Caki2 (cell line): ENCODE measurements around the gene OSCAR. TPM values are rescaled to one million over a fixed set of nuclear protein-coding genes. Genes with fewer than 3 reads are reported as not detected.

Source experiments
- DNase-seq: peaks from one replicate; pipeline ENCODE4 v3.0.0-alpha.2; 2015; ENCODE audit warnings: low read depth
- in situ Hi-C: cut with HindIII; loops from 2 replicates; pipeline ENCODE4 v1.10.0; 2016; ENCODE audit warnings: low sequenced_read_pairs, low pct_unique_long_range_greater_than_20kb, mixed read lengths
- total RNA-seq: library from RNA; depleted of rRNA; stranded (reverse); fragments of >200 nt; shearing (Covaris generic); gene quantifications from 2 replicates; pipeline ENCODE4 v1.2.3, GENCODE V29; 2014; ENCODE audit warnings: low replicate concordance; rRNA removed

Gene OSCAR
- not detected in 2 replicates for total RNA-seq

DNA sequence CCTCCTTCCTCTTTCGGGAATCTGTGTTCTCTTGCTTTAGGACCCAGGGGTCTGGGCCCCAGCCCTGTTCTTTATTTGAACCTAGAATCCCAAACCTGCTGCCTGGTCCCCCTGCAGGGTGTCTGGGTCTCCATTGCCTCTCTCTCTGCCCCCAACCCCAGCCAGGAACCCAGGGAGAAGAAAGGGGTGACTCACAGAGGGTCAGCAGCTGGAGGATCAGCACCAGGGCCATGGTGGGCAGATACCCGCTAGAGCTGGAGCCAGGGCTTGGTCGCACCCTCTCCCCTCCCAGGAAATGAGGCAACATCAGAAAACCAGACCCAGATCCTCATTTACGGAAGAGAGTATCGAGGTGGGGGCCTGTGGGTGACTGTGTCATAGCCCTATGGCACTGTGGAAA, at the start of gene OSCAR:
TSS of gene OSCAR (minus strand) at position 243 of the 400 bp plus-strand sequence. CDS start at position 232, 11 bp downstream.
- in situ Hi-C loops: no loop called here
- DNase-seq: peak; percentile 23

DNA sequence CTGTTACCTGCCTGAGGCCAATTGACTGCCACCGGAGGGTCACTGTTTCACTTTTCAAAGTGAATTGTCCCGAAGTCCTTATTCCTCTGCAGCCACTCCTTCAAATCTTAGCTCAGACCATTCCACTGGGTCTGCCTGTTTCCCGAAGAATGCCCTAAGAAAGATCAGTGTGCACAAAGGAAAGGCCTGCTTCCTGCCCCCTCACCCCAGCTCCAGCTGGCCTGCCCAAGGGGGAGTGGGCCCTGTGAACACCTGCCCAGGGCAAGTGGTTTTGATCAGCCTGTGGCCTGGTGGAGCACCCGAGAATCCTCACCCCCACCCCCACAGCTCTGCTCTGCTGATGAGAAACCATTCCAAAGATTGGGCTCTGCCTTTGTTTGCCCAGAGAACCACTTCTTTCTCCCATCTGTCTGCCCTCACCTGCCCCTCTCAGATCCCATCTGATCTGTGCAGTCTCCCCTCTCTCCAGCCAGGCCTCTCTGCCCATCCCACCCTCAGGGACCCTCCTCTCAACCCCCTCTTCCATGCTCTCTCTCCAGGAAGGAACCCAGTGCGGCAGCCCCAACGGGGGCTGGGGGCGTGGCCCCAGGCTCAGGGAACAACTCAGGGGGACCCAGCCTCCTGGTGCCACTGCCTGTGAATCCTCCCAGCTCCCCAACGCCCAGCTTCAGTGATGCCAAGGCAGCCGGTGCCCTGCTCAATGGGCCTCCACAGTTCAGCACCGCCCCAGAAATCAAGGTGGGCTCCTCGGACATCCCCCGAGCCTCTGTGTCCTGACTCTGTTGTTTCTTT, 48.6 kb upstream of the OSCAR start:
- DNase-seq: no peak
- in situ Hi-C loops: no loop called here

DNA sequence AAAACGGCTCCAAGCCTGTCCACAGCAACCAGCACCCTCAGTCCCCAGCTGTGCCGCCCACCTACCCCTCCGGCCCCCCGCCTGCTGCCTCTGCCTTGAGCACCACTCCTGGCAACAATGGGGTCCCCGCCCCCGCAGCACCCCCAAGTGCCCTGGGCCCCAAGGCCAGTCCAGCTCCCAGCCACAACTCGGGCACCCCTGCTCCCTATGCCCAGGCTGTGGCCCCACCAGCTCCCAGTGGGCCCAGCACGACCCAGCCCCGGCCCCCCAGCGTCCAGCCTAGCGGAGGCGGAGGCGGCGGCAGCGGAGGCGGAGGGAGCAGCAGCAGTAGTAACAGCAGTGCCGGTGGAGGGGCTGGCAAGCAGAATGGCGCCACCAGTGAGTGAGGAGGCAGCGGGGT, 47.6 kb upstream of the OSCAR start:
- in situ Hi-C loops: no loop called here
- DNase-seq: no peak

- in situ Hi-C loops: no loop called here
- DNase-seq: no peak
Measured at GRCh38 chr19:54147676-54148075, 47.1 kb upstream of the OSCAR start.

DNA sequence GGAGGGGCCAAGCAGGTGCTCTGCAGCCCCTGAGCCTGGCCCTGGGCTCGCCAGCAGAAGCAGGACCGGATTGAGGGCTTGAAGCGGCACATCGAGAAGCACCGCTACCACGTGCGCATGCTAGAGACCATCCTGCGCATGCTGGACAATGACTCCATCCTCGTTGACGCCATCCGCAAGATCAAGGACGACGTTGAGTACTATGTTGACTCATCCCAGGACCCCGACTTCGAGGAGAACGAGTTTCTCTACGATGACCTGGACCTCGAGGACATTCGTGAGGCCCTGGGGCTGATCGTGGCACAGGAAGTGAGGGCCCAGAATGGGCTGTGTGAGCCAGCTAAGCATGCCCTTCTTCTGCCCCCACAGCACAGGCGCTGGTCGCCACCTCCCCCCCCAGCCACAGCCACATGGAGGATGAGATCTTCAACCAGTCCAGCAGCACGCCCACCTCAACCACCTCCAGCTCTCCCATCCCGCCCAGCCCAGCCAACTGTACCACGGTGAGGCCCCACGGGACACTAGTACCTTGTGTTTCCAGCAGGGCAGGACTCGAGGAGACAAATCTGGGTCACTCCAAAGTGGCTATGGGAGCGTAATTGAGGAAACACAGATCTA, 45.0 kb upstream of the OSCAR start:
- in situ Hi-C loops: no loop called here
- no peak for DNase-seq

DNA sequence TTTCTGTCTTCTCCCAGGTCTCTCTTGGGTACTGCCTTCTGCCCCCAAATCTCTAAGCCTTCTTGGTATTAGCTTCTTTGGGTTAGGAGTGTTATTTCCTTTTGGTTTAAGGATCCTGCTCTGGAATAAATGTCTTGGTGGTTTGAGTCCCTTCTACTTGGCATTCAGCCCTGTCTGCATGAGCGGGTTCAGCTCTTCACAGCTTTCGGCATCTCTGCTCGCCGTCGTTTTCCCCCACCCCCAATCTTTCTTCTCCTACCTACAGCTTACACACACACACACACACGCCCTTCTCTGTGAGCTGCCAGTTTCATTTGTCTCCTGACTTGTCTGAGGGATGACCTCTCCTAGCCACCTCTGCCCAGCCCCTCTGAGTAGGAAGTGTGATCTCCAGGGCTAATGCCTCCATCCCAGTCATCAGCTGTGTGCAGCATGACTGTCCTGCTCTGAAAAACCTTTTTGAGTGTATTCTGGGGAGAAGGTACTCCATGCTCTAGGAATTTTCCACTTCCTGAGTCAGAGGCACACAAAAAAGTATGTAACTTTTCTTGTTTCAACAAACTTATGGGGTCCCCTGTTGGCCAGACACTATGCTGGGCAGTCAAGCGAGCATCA, 41.7 kb upstream of the OSCAR start:
- DNase-seq: peak; percentile 39
- in situ Hi-C loops: no loop called here

DNA sequence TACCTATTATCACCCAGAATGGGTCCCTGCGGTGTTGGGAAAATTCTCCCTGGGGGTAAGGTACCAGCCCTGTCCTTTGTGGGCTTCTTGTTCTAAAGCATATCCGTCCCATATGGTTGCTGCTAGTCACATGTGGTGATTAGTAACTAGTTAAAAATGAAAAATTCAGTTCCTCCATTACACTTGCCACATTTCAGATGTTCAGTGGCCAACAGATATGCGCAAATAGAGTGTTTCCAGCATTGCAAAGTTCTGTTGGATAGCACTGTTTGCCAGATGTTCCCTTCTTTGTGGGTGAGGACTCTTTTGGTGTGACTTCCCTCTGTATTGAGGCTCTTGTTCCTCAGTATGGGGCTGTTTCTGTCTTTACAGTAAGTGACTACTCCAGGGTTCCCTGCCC, 40.8 kb upstream of the OSCAR start:
- in situ Hi-C loops: no loop called here
- DNase-seq: no peak

- in situ Hi-C loops: no loop called here
- DNase-seq: no peak
Measured at GRCh38 chr19:54138489-54139256, 38.1 kb upstream of the OSCAR start.

DNA sequence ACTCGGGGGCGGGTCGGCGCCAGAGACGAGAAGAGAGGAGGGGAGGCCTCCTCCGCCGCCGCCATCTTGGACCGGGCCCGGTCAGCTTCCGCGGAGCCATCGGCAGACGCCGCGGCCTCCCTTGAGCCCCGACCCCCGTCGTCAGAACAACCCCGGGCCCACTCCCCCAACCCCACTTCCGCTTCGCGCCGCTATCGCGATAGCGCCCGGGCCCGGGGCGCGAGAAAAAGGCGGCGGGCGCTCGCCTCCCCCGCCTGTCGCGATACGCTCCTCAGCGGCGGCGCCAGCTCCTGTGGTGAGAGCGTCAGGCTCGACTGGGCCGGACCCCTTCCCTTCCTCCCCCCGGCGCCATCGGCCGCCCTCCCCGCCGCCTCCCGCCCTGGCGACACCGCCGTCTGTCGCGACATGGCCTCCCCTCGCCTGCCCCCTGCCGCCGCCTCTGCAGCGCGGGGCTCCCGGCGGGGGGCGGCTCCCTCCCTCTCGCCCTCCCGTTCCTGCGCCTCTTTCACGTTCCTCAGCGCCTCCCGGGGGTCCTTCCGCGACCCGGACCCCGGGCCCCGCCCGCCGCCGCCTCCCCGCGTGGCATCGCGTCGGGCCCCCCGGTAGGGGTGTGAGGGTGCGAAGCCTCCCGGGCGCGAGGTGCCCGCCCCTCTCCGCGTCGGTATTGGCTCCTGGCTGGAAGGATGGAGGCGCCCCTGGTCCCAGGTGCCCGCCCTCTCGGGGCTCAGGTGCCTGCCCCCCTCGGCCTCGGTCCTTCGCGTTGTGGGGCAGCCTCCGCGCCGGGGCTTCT, 37.3 kb upstream of the OSCAR start, which contains the start of gene CNOT3:
TSS of gene CNOT3 (plus strand) at position 64 of the 790 bp plus-strand sequence. CDS start 5,217 bp downstream, outside the sequence.
- no peak for DNase-seq
- in situ Hi-C loops: no loop called here

DNA sequence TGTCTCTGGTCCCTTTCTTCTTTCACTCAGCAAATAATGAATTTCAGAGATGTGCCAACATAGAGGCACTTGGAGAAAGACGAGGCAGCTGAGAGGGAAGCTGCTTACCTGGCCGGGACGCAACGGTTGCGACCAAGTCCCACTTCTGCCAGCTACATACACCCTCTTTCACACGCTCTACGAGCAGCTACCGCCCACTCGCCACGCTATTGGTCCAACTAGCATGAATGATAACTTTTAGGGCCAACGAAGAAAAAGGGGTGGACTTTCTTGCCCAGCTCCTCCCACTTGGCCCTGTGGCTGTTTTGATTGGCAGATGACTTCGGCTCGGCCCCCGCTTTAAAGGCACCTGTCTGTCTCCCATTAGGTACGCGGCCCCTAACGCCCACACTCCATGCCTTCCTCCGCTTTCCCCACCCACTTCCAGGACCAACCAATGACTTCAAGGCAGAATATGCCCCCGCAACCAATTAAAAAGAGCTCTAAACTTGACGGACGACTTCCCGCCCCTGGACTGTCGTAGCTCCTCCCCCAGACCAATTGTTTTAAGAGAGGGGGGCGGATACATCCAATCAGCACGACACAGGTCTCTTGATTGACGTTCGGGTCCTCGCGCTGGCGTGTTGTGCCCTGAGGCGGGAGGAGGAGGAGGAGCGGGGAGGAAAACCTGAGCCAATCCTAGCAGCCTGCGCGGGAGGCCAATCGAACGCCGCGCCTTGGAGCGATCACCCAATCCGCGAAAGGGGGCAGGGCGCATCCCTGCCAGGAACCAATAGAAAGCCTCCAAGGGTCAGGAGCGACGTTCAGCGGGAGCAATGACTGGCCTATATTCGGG, 36.5 kb upstream of the OSCAR start:
- DNase-seq: peak; percentile 100
- in situ Hi-C loops: no loop called here

DNA sequence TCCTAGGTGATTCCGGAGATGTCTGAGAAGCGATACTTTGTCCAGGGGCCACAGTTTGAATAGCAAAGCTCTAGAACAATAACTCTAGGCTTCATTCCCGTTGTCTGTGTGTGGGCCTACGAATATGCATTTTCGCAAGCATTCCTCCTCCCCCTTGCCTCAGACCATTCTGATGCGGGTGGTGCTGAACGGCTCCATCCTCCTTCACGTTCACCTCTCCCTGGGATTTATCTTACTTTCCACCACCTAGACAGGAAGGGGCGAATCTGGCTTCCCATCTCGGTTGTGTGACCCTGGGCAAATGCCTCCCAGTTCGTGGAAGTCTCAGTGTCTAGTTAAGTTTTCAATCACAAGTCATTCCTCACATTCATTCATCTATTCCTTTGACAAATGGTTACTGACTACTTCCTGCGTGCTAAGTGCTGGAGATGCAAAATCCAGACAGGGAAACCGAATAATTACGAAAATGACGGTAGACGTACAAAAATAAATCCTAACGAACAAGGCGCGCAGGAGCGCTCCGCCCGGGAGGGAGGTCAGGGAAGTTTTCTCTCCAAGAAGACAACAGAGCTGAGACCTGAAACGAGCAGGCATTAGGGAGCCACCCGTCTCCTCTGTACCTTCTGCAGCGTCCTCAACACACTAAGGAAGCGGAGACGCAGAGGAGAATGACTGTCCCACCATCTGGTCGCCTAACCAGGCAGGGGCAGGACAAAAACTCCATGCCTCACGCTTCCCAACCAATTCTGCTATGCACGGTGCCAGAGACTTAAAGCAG, 35.7 kb upstream of the OSCAR start:
- in situ Hi-C loops: no loop called here

GRCh38 chr19:54133957-54134590, 33.5 kb upstream of the OSCAR start:
- in situ Hi-C loops: no loop called here
- no peak for DNase-seq

More for the DNA sequence above, 35.7 kb upstream of the OSCAR start:
- DNase-seq: no peak

- peak; percentile 50 for DNase-seq
- in situ Hi-C loops: no loop called here
Measured at GRCh38 chr19:54133312-54133956, 32.8 kb upstream of the OSCAR start.

DNA sequence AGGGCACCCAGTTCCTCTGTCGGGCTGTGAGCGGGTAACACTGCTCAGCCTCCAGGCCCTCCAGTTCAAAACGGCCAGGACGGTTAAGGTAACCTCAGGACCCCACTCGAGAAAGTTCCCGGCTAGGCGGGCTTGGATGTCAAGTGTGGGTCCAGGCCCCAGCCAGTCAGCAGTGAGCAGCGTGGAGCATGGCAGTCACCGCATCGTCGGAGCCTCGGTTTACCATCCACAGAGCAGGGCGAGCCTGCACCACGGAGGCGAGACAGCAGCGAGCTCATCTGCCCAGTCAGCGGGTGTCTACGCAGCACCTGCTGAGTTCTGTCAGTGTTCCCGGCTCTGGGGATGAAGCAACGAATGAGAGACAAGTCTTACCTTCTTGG, 29.0 kb upstream of the OSCAR start:
- in situ Hi-C loops: no loop called here
- DNase-seq: no peak

DNA sequence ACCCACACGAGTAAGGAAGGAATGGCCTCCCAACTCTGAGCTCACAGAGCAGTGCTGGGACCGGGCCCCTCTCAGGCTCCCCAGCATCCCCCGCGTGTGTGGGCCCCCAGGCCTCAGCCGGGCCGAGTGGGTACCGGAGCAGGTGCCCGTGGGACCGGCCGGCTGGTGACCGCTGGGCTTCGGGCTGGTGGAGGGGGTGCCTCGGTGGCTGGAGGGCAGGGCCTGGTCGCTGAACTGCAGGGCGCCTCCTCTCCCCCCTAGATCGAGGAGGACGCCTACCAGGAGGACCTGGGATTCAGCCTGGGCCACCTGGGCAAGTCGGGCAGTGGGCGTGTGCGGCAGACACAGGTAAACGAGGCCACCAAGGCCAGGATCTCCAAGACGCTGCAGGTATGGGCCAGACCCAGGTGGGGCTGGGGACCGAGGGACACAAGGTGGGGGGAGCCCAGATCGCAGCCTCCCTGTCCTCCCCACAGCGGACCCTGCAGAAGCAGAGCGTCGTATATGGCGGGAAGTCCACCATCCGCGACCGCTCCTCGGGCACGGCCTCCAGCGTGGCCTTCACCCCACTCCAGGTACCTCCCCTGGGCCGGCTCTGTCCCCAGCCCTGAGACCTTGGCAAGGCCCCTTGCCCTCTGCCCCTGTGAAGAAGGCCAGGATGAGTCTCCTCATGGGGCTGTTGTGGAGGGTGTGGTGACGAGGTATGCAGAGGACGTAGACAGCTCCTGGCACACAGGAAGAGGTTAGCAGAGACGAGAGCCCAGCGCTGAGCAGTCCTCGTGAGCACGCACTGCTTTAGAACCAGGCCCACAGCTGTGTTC, 28.4 kb upstream of the OSCAR start:
- in situ Hi-C loops: no loop called here

More for the DNA sequence above, 28.4 kb upstream of the OSCAR start:
- no peak for DNase-seq
